Dermis microvascular lymphatic vessel endothelial cell (primary cell): Measurements from ENCODE around the gene FAM131B. TPM values are rescaled to one million over a fixed set of nuclear protein-coding genes. Genes with fewer than 3 reads are reported as not detected.

Experiments
- DNase-seq, 2 donors: peaks; one replicate each; pipeline versions ENCODE4 v3.0.0 to v3.0.0-alpha.2; 2010; ENCODE audit warnings: low read depth in 2 of 2
- total RNA-seq: library from RNA; depleted of rRNA; stranded (reverse); fragments of >200 nt; gene quantifications from 2 replicates; pipeline ENCODE4 v1.2.1, GENCODE V29; 2014

FAM131B gene
- total RNA-seq, 1 donor from 2014 or later, result 0.13 TPM

DNA sequence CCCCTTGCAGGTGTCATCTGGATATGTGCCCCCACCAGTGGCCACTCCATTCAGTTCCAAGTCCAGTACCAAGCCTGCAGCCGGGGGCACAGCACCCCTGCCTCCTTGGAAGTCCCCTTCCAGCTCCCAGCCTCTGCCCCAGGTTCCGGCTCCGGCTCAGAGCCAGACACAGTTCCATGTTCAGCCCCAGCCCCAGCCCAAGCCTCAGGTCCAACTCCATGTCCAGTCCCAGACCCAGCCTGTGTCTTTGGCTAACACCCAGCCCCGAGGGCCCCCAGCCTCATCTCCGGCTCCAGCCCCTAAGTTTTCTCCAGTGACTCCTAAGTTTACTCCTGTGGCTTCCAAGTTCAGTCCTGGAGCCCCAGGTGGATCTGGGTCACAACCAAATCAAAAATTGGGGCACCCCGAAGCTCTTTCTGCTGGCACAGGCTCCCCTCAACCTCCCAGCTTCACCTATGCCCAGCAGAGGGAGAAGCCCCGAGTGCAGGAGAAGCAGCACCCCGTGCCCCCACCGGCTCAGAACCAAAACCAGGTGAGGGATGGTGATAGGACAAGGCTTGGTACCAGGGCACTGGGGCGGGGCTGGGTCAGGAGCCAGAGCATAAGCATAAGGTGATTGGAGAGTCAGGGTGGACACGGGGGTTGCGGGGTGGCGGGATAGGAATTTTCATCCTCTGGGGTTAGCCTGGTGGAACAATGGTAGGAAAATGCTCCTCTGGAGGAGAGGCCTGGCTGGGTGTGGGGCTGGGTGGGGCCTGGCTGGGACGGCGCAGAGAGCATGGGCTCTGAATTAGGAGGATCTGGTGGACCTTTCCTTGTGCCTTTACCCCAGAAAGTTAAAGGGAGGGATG lies 20.5 kb upstream of the FAM131B start:
- DNase-seq, result no peak

- no peak for DNase-seq
Observed at GRCh38 chr7:143382126-143382790, 19.7 kb upstream of the FAM131B start.

GRCh38 chr7:143381427-143382125 lies 19.1 kb upstream of the FAM131B start:
- DNase-seq, result peak; percentile 48 to 73

DNA sequence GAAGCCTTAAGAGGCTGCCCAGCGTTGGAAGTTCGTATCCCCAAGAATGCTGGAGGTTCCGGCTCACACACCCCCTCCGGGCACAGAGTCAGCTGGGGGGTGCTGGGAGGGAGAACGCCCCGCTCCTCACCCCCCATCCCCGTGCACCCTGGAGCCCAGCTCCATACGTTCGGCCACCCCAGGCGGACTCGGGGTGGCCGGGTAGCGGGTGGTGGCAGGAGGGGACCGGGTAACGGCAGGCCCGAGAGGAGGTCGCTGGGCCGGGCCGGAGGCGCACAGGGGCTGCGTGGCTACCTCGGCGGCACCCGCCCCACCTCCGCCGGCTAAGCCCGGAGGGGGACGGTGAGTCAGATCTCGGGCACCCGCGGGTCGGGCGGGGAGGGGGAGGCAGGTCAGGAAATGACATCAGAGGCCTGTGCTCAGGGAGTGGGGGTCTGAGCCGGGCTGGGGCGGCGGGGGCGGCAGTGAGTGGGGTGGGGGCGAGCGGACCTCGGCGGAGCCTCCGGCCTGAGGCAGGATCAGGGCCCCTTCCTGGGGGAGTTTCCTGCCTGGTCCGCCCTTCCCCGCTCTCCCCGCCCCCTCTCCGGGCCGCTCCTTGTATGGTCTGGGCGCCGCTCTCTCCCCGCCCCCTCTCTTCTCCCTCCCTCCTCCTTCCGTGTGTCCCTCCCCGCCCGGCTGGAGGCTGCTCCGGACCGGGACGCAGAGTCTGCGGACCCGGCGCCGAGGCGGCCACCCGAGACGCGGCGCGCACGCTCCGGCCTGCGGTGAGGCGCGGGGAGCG lies 18.3 kb upstream of the FAM131B start, which contains the start of gene ZYX:
ZYX (plus strand) TSS at position 700 of the 781 bp plus-strand sequence. CDS start 227 bp downstream, outside the sequence.
- peak; percentile 82 to 97 for DNase-seq

DNA sequence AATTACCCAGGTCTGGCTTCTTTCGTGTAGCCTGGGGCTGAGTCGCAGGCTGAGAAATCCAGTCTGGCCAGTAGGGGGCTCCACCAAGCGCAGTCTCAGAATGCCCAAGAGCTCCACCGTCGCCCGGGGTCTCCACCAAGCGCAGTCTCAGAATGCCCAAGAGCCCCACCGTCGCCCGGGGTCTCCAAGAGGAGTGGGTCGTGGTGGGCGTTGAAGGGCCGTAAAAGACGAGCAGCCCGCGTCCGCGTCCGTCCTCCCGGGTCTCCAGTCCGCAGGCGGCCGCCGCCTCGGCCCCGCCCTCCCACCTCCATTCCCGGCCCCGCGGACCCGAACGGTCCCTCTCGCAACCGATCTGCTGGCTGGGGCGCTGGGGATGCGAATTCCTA lies 17.7 kb upstream of the FAM131B start:
- DNase-seq, result peak; percentile 48 to 87

GRCh38 chr7:143379611-143380259 lies 17.2 kb upstream of the FAM131B start:
- no peak for DNase-seq

GRCh38 chr7:143376396-143376795 lies 13.9 kb upstream of the FAM131B start:
- DNase-seq, result no peak

DNA sequence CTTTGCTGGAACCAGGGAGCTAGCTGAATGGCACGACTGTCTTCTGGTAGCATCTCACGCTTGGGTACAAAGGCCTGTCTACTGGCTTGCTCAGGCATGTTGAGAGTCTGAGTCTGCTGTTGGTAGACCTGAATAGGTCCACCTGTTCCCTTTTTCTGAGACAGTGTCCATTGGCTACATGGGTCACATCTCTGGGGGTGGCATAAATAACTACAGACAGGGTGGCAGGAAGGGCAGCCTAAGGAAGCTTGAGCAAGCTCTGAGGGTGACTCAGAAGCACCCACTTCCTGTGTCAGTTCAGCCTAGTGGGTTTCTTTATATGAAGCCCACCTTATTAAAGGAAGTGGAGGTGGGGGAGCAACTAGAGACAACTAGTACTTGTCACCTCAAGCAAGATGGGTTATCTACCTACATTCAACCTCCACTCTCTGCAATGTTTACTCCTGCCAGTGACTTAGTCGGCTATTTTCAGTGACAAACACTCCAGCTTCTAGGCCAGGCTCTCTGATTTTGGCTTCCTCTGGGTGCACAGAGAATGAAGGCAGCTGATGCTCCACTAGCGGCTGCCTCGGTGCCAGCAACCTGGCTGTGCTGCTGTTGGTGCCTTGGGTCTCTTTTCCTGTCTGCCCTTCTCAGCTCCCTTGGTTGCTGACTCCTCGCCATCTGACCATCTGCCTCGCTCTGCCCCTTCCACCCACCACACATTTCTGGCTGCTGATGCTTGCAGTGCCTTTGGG lies 13.0 kb upstream of the FAM131B start:
- no peak for DNase-seq

DNA sequence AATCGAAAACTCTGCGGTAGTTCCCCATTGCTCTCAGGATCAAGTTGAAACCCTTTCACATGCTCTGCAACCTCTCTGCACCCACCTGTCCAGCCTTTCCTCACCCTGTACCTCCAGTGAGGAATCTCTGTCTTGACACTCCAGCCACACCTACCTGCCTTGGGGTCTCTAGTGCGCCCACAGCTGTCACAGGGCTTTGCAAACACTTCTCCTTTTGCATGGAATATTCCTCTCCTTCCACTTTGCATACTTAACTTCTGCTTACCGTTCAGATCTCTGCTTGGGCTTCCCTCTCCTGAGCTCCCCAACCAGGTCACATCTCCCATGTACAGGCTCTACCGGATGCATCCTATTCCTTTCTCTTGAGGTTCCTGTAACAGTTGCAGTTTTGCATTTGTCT lies 12.0 kb upstream of the FAM131B start:
- no peak for DNase-seq

GRCh38 chr7:143373255-143373794 lies 10.8 kb upstream of the FAM131B start:
- no peak for DNase-seq

DNA sequence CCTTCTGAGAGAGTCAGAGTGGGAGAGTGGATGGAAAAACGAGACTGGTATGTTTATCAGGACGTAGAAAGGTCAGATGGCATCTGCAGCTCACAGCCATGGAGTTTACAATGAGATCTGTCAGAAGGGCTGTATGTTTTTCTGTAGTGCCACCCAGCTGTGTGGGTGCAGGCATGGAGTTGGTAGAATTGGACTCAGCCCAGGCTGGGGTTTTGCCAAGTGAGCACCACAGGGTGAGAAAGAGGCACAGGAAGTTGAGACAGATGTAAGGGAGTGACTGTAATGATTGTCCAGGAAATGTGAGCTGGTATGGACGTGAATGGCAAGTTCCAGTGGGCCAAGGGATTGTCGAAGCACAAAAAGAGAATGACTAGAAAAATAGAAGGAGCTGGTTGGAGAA lies 9.6 kb upstream of the FAM131B start:
- peak in 1 of 2 donors; percentile 65 for DNase-seq

- DNase-seq, result no peak
Observed at GRCh38 chr7:143369678-143370651, 7.5 kb upstream of the FAM131B start.

GRCh38 chr7:143368387-143368786 lies 5.9 kb upstream of the FAM131B start:
- no peak for DNase-seq

DNA sequence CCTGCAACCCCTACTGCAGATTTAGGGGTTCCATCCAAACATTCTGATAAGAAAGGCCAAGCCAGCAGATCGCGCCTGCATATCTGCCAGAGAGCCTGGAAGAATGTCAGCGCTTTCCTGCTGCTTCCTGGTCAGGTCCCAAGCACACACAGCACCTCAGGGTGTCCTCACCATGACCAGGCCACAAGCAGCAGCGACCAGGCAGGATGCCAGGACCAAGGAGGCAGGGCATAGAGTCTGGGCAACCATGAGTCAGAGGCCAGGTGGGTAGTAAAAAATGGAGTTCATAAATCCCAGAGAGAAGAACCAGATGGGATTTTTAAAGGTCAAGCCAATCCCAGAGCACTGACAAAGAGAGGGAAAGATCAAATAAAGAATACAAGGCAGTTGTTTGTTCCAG lies 5.5 kb upstream of the FAM131B start:
- DNase-seq, result no peak

DNA sequence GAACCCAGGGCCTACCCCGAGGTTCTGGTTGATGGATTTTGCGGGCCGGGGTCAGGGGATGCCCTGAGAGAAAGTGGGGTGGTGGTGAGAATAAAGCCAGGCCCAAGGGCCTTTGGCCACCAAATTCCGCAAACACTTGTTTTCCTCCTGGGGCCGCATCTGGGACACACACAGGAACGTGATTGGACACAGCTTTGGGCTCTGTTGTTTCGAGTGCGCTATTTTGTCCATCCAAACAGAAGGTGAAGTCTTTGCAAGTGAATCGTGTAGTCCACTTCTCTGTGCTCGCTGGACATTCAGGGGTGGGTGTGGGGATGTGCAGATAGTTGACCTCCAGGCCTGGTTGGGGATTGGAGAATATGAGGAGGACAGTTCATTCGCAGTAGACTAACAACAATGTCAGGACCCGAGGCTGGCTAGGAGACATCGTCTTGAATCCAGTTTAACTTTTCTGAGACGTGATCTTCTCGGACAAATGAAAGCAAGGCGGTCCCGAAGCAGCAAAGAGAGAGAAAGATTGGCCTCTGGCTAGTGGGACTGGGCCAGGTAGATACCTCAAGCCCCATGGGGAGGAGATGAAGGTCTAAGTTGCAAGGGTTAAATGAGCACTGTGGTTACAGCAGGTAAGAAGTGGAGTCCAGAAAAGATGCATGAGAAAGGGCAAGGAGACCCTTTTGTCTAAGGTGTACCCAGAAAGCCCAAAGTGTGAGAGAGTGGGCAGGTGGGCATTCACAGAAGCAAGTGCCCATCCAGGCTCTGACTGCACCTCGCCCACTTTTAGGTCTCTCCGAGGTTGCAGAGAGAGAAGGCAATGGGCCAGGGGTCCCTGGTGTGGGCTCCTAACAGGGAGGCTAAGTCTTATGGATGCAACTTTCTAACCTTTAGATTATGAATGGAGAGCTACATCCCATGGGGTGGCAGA lies 764 bp upstream of the FAM131B start:
- no peak for DNase-seq

GRCh38 chr7:143361552-143362130 lies 872 bp downstream of the FAM131B start:
- DNase-seq, result no peak
